Sigmoid colon (tissue), 7 donors: ENCODE results near the gene PIGR. TPM values are rescaled to one million over a fixed set of nuclear protein-coding genes. Genes with fewer than 3 reads are reported as not detected.

Experiments used
- DNase-seq: peaks from one replicate; pipeline ENCODE4 v3.0.0-alpha.2; 2019
- H3K27ac ChIP-seq, 4 donors: fragments of 200-600 bp; sonication (generic); one replicate each; pipeline ENCODE4 v1.5.1; 2016 to 2019; ENCODE audit warnings: mild to moderate bottlenecking in 1 of 4
- H3K27me3 ChIP-seq, 3 donors: fragments of 200-600 bp; sonication (generic); one replicate each; pipeline ENCODE4 v1.5.1; 2019; ENCODE audit warnings: mild to moderate bottlenecking in 1 of 3
- H3K36me3 ChIP-seq, 4 donors: fragments of 200-600 bp; sonication (generic); one replicate each; pipeline ENCODE4 v1.5.1; 2016 to 2019
- H3K4me1 ChIP-seq, 4 donors: fragments of 200-600 bp; sonication (generic); one replicate each; pipeline ENCODE4 v1.5.1; 2017 to 2019
- H3K4me3 ChIP-seq, 4 donors: fragments of 200-600 bp; sonication (generic); one replicate each; pipeline ENCODE4 v1.5.1; 2017 to 2019; ENCODE audit warnings: mild to moderate bottlenecking in 2 of 4, moderate library complexity in 1 of 4
- H3K9me3 ChIP-seq, 4 donors: fragments of 200-600 bp in 3 of 4; sonication (generic) in 3 of 4; one replicate each; pipeline versions ENCODE4 v1.5.1 to v1.6.1; 2013 to 2019
- CTCF ChIP-seq, 4 experiments: fragments of 450-650 bp in 3 of 4; fragments of 200-600 bp in 1 of 4; IDR thresholded peaks; one replicate each; pipeline ENCODE4 v1.5.1; 2016 to 2019; ENCODE audit warnings: antibody characterized with exemption in 4 of 4, mild to moderate bottlenecking in 3 of 4, moderate library complexity in 2 of 4
- EP300 ChIP-seq, 4 donors: sonication (generic); formaldehyde crosslinking; IDR thresholded peaks; one replicate each; pipeline ENCODE4 v1.6.1; 2017; ENCODE audit warnings: antibody characterized with exemption in 4 of 4
- POLR2A ChIP-seq, 2 donors: fragments of 450-650 bp; IDR thresholded peaks; one replicate each; pipeline ENCODE4 v1.6.1; 2016; ENCODE audit warnings: antibody characterized with exemption in 2 of 2, mild to moderate bottlenecking in 2 of 2, moderate library complexity in 2 of 2
- POLR2AphosphoS5 ChIP-seq, 4 donors: sonication (generic); formaldehyde crosslinking; IDR thresholded peaks; one replicate each; pipeline ENCODE4 v1.6.1; 2017; ENCODE audit warnings: antibody characterized with exemption in 4 of 4
- WGBS, 2 donors: extraction: QIAGEN DNeasy Blood & Tissue Kit; methylation state at CpG; one replicate each; pipeline ENCODE4 v1.1.7; 2013; 5-methylcytosine and 5-hydroxymethylcytosine counted together
- intact Hi-C: fragments of 100-400 bp; cut with DNase I; formaldehyde crosslinking; loops from one replicate; pipeline ENCODE4 v1.15.1; 2023
- polyA plus RNA-seq, 3 donors: library from polyadenylated mRNA; stranded (reverse); fragments of 200-250 nt; gene quantifications; one replicate each; pipeline ENCODE4 v1.2.3, GENCODE V29; 2013
- total RNA-seq, 4 donors: library from RNA; depleted of rRNA; stranded (reverse); fragments of >200 nt; gene quantifications; one replicate each; pipeline ENCODE4 v1.1.0, GENCODE V29; 2016
- donor health status: healthy with polysubstance abuse.
- donor health status: Bipolar disorder and iron deficiency.
- donor health status: healthy.

The PIGR gene
- total and polyA plus RNA-seq, 7 donors = 0.16 to 3,648 (median 86.3) TPM; not detected in 1

GRCh38 chr1:206963740-206964139 lies 17.5 kb upstream of the PIGR start:
- no peak overlapping the region for H3K4me3 ChIP-seq
- no peaks in the 10 kb centered on the region for H3K36me3 ChIP-seq
- no peak for DNase-seq
- no peak for TF ChIP-seq POLR2A (IDR thresholded peaks at IDR 0.05)
- TF ChIP-seq POLR2AphosphoS5 (IDR thresholded peaks at IDR 0.05) = no peak
- no peak for TF ChIP-seq EP300 (IDR thresholded peaks at IDR 0.05)
- no peak for TF ChIP-seq CTCF (IDR thresholded peaks at IDR 0.05)
- WGBS, 2 donors = 47 to 83% methylated on average over 1 of the region's 1 CpG
- no peaks in the 10 kb centered on the region for H3K27me3 ChIP-seq
- intact Hi-C loops = no loop called here
- H3K4me1 ChIP-seq = no peaks in the 10 kb centered on the region
- H3K27ac ChIP-seq = no peak overlapping the region
- H3K9me3 ChIP-seq = no peaks in the 10 kb centered on the region

GRCh38 chr1:206963119-206963712 lies 16.9 kb upstream of the PIGR start:
- no peaks in the 10 kb centered on the region for H3K9me3 ChIP-seq
- H3K27ac ChIP-seq = no peak overlapping the region
- TF ChIP-seq CTCF (IDR thresholded peaks at IDR 0.05) = no peak
- no peak for TF ChIP-seq POLR2A (IDR thresholded peaks at IDR 0.05)
- TF ChIP-seq EP300 (IDR thresholded peaks at IDR 0.05) = no peak
- no peak for TF ChIP-seq POLR2AphosphoS5 (IDR thresholded peaks at IDR 0.05)
- no peak overlapping the region for H3K4me3 ChIP-seq
- intact Hi-C loops = no loop called here
- H3K27me3 ChIP-seq = no peaks in the 10 kb centered on the region
- H3K36me3 ChIP-seq = no peaks in the 10 kb centered on the region
- no peaks in the 10 kb centered on the region for H3K4me1 ChIP-seq
- WGBS, 2 donors = 47 to 73% methylated on average over 5 of the region's 5 CpGs
- no peak for DNase-seq

GRCh38 chr1:206962272-206962671 lies 16.0 kb upstream of the PIGR start:
- H3K27me3 ChIP-seq = no peaks in the 10 kb centered on the region
- H3K36me3 ChIP-seq = no peaks in the 10 kb centered on the region
- no peak overlapping the region for H3K4me3 ChIP-seq
- H3K27ac ChIP-seq = no peak overlapping the region
- no peaks in the 10 kb centered on the region for H3K9me3 ChIP-seq
- WGBS, 2 donors = 83 to 93% methylated on average over 7 of the region's 7 CpGs
- TF ChIP-seq POLR2A (IDR thresholded peaks at IDR 0.05) (no peak), CTCF (IDR thresholded peaks at IDR 0.05) (no peak), POLR2AphosphoS5 (IDR thresholded peaks at IDR 0.05) (no peak), EP300 (IDR thresholded peaks at IDR 0.05) (no peak)
- intact Hi-C loops = no loop called here
- no peaks in the 10 kb centered on the region for H3K4me1 ChIP-seq
- DNase-seq = no peak

- Histone ChIP-seq H3K4me1 (no peaks in the 10 kb centered on the region), H3K9me3 (no peaks in the 10 kb centered on the region), H3K4me3 (no peak overlapping the region), H3K27me3 (no peaks in the 10 kb centered on the region), H3K36me3 (no peaks in the 10 kb centered on the region), H3K27ac (no peak overlapping the region)
- WGBS, 2 donors = 83 to 95% methylated on average over 3 of the region's 3 CpGs
- intact Hi-C loops = no loop called here
- DNase-seq = no peak
- TF ChIP-seq CTCF (IDR thresholded peaks at IDR 0.05) = no peak
- no peak for TF ChIP-seq POLR2A (IDR thresholded peaks at IDR 0.05)
- no peak for TF ChIP-seq POLR2AphosphoS5 (IDR thresholded peaks at IDR 0.05)
- TF ChIP-seq EP300 (IDR thresholded peaks at IDR 0.05) = no peak
These were observed 15.4 kb upstream of the PIGR start for GRCh38 chr1:206961668-206962067.
